H1 (cell line): ENCODE data around the gene PCED1B. TPM values are rescaled to one million over a fixed set of nuclear protein-coding genes. Genes with fewer than 3 reads are reported as not detected.

Experiments used
- CBX5 ChIP-seq: fragments of 300-800, 300-1000 bp; sonication (generic); IDR thresholded peaks from 2 replicates; pipeline ENCODE4 v1.7.1; 2016; ENCODE audit warnings: antibody characterized with exemption, low read length, low read depth
- MAFK ChIP-seq: IDR thresholded peaks from 2 replicates; pipeline ENCODE4 v1.6.1; 2012; ENCODE audit warnings: low read depth, mild to moderate bottlenecking, improper control_type of control experiment, low read length
- MAX ChIP-seq: IDR thresholded peaks from 2 replicates; pipeline ENCODE4 v1.6.1; 2012; ENCODE audit warnings: inconsistent platforms
- SIN3A ChIP-seq, 2 experiments: IDR thresholded peaks in 1 of 2; conservative IDR thresholded peaks in 1 of 2; 2 replicates each; pipeline ENCODE4 v1.6.1; 2011 to 2012; ENCODE audit warnings: low read length in 2 of 2, improper control_type of control experiment in 1 of 2, low read depth in 1 of 2, mild to moderate bottlenecking in 1 of 2
- polyA plus RNA-seq, 7 experiments: library from polyadenylated mRNA; depleted of rRNA in 3 of 7; stranded (reverse) in 5 of 7; unstranded in 2 of 7; fragments of >200 nt in 5 of 7; fragments of 200-250 nt in 2 of 7; gene quantifications; 1 replicate in 5 of 7; 2 replicates in 1 of 7; 4 replicates in 1 of 7; pipeline versions ENCODE4 v1.2.1 to v1.2.3, GENCODE V29; 2011 to 2013; ENCODE audit warnings: missing spikeins in 2 of 7, mixed read lengths in 2 of 7
- total RNA-seq: library from RNA; stranded (reverse); fragmentation: NEBNext Ultra II Directional; extraction: Animal tissue kit (Norgen Biotek cat#: 25700); gene quantifications from 2 replicates; pipeline ENCODE4 v1.2.1, GENCODE V29; 2021
- TF ChIP-seq, protein P1 (sequence below): IDR thresholded peaks from 2 replicates; pipeline ENCODE4 v1.6.1; 2011; ENCODE audit warnings: low read length, improper control_type of control experiment

The PCED1B gene
- total and polyA plus RNA-seq, 2 of the 8 experiments (the other 6 are each of a cell fraction or from before 2014, with no cell fraction given): 4.7 to 5.4 TPM

DNA sequence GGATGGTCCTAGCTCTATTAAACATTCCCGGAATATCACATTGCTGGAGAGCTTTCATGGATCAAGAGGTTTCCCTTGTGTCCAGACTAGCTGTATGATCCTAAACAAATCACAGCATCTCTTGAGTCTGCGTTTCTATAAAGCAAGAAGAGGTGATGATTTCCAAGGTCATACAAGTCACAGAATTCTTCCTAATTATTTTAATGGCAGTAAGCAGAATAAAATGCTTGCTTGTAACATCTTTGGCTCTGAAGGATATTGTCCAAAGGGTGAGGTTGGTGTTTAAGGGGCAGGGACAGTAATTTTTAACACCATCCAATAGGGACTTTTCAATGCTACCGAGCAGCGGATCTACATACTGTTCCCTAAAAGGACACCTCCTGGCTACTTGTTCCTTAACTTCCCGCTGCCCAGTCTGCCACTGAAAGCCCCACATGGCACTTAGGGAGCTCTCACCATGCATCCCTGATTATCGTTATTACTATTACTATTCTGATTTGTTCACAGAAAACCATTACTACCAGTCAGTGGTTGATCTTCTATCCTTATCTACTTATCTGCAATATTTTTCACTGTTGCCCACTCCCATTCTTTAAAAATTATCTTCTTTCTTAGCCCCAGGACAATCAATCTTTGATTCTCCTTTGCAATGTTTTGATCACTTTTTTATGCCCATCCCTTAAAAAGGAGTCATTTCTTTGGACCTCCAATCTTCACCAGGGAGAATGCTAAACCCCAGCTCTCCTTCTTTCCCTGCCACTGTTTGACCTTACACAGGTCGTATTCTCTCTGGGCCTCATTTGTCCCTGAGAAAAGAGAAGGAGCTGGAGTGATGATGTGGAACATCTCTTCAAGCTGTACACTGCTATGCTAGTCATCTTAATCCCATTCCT is 4.0 kb upstream of the PCED1B start (continued):
- TF ChIP-seq SIN3A (conservative IDR thresholded peaks at IDR 0.05 in 1 of 2, IDR thresholded peaks at IDR 0.05 in 1 of 2; ENCODE audit: low read depth in 1 of 2, low read length in 2 of 2): no peak
- TF ChIP-seq MAX: no peak
- TF ChIP-seq MAFK: no peak
- TF ChIP-seq, protein P1, sequence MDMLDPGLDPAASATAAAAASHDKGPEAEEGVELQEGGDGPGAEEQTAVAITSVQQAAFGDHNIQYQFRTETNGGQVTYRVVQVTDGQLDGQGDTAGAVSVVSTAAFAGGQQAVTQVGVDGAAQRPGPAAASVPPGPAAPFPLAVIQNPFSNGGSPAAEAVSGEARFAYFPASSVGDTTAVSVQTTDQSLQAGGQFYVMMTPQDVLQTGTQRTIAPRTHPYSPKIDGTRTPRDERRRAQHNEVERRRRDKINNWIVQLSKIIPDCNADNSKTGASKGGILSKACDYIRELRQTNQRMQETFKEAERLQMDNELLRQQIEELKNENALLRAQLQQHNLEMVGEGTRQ: no peak
- no peak for TF ChIP-seq CBX5
